HepG2 (cell line): Measurements from ENCODE around the gene COL5A1.

Source experiments
- EZH2 ChIP-seq: conservative IDR thresholded peaks from 2 replicates; pipeline ENCODE4 v1.6.1; 2012; ENCODE audit warnings: mild to moderate bottlenecking, low read depth, low read length, moderate library complexity
- MAFK ChIP-seq, 2 experiments: IDR thresholded peaks in 1 of 2; conservative IDR thresholded peaks in 1 of 2; 2 replicates each; pipeline ENCODE4 v1.6.1; 2011; ENCODE audit warnings: improper control_type of control experiment in 2 of 2, low read length in 2 of 2
- MXD1 ChIP-seq: sonication (generic); formaldehyde crosslinking; IDR thresholded peaks from 2 replicates; pipeline ENCODE4 v1.4.0; 2020; ENCODE audit warnings: mild to moderate bottlenecking, missing genetic modification reagents
- MYC ChIP-seq: sonication (generic); formaldehyde crosslinking; IDR thresholded peaks from 2 replicates; pipeline ENCODE4 v1.9.0; 2021; ENCODE audit warnings: missing genetic modification reagents, borderline replicate concordance
- PRDM4 ChIP-seq: sonication (generic); formaldehyde crosslinking; IDR thresholded peaks from 2 replicates; pipeline ENCODE4 v1.9.0; 2021; ENCODE audit warnings: missing genetic modification reagents, borderline replicate concordance
- RBFOX2 ChIP-seq: fragments of 200-400 bp; formaldehyde crosslinking; IDR thresholded peaks from 2 replicates; pipeline ENCODE4 v1.6.1; 2017; ENCODE audit warnings: low read depth, mild to moderate bottlenecking, low read length
- RXRB ChIP-seq: IDR thresholded peaks from 2 replicates; pipeline ENCODE4 v1.6.1; 2016; ENCODE audit warnings: borderline replicate concordance, missing genetic modification reagents, missing compliant biosample characterization
- SAP130 ChIP-seq: IDR thresholded peaks from 2 replicates; pipeline ENCODE4 v1.6.1; 2016; ENCODE audit warnings: low read depth
- SP2 ChIP-seq: sonication (generic); formaldehyde crosslinking; IDR thresholded peaks from 2 replicates; pipeline ENCODE4 v1.5.1; 2020; ENCODE audit warnings: mild to moderate bottlenecking, missing genetic modification reagents
- TCF12 ChIP-seq, 2 experiments: fragments of 450-650 bp in 1 of 2; sonication (generic) in 1 of 2; formaldehyde crosslinking in 1 of 2; IDR thresholded peaks; 2 replicates each; pipeline versions ENCODE4 v1.6.1 to v1.8.0; 2017 to 2022; ENCODE audit warnings: antibody characterized with exemption in 1 of 2, mild to moderate bottlenecking in 1 of 2, missing genetic modification reagents in 1 of 2, moderate library complexity in 1 of 2
- ZNF510 ChIP-seq: sonication (generic); formaldehyde crosslinking; IDR thresholded peaks from 2 replicates; pipeline ENCODE4 v1.4.0; 2020; ENCODE audit warnings: low read depth, mild to moderate bottlenecking, missing genetic modification reagents
- TF ChIP-seq, protein P1 (sequence below): sonication (generic); formaldehyde crosslinking; IDR thresholded peaks from 2 replicates; pipeline ENCODE4 v1.5.0; 2020; ENCODE audit warnings: mild to moderate bottlenecking, missing genetic modification reagents, moderate library complexity
- TF ChIP-seq, protein P2 (sequence below): sonication (generic); formaldehyde crosslinking; IDR thresholded peaks from 2 replicates; pipeline ENCODE4 v1.5.0; 2020; ENCODE audit warnings: mild to moderate bottlenecking, low read depth, missing genetic modification reagents, borderline replicate concordance
- TF ChIP-seq, protein P3 (sequence below): sonication (generic); formaldehyde crosslinking; conservative IDR thresholded peaks from 2 replicates; pipeline ENCODE4 v1.4.0; 2020; ENCODE audit warnings: missing genetic modification reagents

- no peak for TF ChIP-seq PRDM4 (CRISPR knock-in tag)
- no peak for TF ChIP-seq TCF12 (IDR thresholded peaks at IDR 0.05)
- no peak for TF ChIP-seq TCF12 (CRISPR knock-in tag; IDR thresholded peaks at IDR 0.05)
- no peak for TF ChIP-seq SAP130 (CRISPR knock-in tag)
- TF ChIP-seq, protein P1, sequence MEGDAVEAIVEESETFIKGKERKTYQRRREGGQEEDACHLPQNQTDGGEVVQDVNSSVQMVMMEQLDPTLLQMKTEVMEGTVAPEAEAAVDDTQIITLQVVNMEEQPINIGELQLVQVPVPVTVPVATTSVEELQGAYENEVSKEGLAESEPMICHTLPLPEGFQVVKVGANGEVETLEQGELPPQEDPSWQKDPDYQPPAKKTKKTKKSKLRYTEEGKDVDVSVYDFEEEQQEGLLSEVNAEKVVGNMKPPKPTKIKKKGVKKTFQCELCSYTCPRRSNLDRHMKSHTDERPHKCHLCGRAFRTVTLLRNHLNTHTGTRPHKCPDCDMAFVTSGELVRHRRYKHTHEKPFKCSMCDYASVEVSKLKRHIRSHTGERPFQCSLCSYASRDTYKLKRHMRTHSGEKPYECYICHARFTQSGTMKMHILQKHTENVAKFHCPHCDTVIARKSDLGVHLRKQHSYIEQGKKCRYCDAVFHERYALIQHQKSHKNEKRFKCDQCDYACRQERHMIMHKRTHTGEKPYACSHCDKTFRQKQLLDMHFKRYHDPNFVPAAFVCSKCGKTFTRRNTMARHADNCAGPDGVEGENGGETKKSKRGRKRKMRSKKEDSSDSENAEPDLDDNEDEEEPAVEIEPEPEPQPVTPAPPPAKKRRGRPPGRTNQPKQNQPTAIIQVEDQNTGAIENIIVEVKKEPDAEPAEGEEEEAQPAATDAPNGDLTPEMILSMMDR (CRISPR knock-in tag) = no peak
- TF ChIP-seq, protein P2, sequence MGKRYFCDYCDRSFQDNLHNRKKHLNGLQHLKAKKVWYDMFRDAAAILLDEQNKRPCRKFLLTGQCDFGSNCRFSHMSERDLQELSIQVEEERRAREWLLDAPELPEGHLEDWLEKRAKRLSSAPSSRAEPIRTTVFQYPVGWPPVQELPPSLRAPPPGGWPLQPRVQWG (CRISPR knock-in tag) = no peak
- no peak for TF ChIP-seq MYC
- TF ChIP-seq MAFK (conservative IDR thresholded peaks at IDR 0.05 in 1 of 2, IDR thresholded peaks at IDR 0.05 in 1 of 2; ENCODE audit: low read length in 2 of 2) = no peak
- TF ChIP-seq MXD1 (CRISPR knock-in tag) = no peak
- TF ChIP-seq SP2 = no peak
- no peak for TF ChIP-seq ZNF510 (CRISPR knock-in tag)
- TF ChIP-seq EZH2 = no peak
- TF ChIP-seq RBFOX2 = no peak
- no peak for TF ChIP-seq RXRB (CRISPR knock-in tag)
- TF ChIP-seq, protein P3, sequence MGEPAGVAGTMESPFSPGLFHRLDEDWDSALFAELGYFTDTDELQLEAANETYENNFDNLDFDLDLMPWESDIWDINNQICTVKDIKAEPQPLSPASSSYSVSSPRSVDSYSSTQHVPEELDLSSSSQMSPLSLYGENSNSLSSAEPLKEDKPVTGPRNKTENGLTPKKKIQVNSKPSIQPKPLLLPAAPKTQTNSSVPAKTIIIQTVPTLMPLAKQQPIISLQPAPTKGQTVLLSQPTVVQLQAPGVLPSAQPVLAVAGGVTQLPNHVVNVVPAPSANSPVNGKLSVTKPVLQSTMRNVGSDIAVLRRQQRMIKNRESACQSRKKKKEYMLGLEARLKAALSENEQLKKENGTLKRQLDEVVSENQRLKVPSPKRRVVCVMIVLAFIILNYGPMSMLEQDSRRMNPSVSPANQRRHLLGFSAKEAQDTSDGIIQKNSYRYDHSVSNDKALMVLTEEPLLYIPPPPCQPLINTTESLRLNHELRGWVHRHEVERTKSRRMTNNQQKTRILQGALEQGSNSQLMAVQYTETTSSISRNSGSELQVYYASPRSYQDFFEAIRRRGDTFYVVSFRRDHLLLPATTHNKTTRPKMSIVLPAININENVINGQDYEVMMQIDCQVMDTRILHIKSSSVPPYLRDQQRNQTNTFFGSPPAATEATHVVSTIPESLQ = no peak
These were observed 64.2 kb downstream of the COL5A1 start for GRCh38 chr9:134705786-134706185.
